Fibroblast of mammary gland (primary cell): ENCODE data around the gene ZNF319.

Experiments
- DNase-seq: peaks from one replicate; pipeline ENCODE4 v3.0.0-alpha.2; 2010; ENCODE audit warnings: low read depth
- H3K4me3 ChIP-seq: 2 replicates; pipeline ENCODE4 v1.5.1; 2011; ENCODE audit warnings: low read depth, mild to moderate bottlenecking, low read length, moderate library complexity; ENCODE audit not compliant: control insufficient read depth
- TF ChIP-seq, protein P1 (sequence below): conservative IDR thresholded peaks from 2 replicates; pipeline ENCODE4 v1.5.1; 2011; ENCODE audit warnings: low read depth, low read length, inconsistent platforms; ENCODE audit not compliant: control insufficient read depth, insufficient read depth

Gene ZNF319

DNA sequence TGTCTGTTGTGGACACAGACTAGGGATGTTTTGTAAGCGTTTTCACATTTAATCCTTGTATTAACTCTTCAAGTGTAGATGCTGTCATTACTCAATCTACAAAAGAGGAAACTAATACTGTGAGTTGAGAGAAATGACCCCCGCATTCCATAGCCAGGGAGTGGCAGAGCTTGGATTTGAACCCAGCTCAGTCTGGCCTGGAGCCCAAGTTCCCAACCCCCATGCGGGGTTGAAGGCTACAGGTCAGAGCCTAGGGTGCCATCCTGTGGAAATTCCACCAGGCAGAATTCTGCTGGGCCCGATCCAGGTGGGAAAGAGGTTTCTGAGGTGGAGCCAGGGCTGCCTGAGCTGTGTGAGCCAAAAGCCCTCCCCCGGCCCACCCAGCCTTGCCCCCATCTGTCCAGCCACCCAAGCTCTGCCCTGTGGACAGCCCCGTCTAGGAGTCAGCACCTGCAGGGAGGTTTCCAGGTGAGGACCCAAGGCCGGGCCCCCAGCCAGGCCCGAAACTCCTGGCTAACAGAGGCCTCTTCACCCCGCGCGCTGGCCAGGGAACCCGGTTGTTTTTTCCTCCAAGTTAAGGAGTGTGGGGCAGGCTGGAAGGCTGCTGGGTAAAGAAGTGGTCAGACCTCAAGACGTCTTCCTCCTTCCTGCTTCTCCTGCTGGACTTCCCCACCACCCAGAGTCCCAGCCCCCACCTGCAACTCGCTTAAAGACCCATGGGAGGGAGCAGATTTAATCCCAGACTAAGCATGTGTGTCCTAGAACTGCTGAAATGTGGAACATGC lies 30.7 kb upstream of the ZNF319 start:
- no peak overlapping the region for H3K4me3 ChIP-seq
- DNase-seq = no peak
- TF ChIP-seq, protein P1, sequence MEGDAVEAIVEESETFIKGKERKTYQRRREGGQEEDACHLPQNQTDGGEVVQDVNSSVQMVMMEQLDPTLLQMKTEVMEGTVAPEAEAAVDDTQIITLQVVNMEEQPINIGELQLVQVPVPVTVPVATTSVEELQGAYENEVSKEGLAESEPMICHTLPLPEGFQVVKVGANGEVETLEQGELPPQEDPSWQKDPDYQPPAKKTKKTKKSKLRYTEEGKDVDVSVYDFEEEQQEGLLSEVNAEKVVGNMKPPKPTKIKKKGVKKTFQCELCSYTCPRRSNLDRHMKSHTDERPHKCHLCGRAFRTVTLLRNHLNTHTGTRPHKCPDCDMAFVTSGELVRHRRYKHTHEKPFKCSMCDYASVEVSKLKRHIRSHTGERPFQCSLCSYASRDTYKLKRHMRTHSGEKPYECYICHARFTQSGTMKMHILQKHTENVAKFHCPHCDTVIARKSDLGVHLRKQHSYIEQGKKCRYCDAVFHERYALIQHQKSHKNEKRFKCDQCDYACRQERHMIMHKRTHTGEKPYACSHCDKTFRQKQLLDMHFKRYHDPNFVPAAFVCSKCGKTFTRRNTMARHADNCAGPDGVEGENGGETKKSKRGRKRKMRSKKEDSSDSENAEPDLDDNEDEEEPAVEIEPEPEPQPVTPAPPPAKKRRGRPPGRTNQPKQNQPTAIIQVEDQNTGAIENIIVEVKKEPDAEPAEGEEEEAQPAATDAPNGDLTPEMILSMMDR = no peak

DNA sequence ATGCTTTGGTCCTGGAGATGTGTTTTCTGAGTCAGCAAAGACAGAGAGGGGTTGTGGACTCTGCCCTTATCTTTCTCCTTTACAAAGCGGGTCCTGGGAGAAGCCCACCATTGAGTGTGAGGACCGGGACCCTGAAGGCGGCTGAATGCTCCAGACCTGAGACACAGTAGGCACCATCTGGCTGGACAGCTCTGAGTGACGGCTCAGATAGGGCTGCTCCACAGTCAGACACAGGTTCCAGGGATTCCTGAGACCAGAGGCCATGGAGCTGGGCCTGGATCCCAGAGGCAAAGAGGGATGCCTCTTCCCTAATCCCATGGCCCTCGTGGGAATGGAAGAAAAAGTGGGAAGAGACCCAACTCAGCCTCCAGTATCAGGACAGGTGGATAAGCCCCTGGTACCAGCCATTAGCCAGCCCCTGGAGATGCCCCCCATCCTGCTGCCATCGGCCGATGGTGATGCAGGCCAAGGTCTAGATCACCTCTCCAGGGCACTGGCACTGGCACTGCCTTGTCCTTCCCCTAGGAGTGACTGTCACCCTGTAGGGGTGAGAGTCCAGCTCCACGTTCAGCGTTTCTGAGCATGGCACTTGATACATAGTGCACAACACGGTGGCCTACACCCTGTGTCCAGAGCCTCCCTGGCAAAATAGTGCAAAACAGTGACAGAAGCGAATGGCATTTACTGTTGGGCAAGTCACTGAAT lies 29.8 kb upstream of the ZNF319 start:
- TF ChIP-seq, protein P1 = no peak
- no peak for DNase-seq
- H3K4me3 ChIP-seq = no peak overlapping the region

DNA sequence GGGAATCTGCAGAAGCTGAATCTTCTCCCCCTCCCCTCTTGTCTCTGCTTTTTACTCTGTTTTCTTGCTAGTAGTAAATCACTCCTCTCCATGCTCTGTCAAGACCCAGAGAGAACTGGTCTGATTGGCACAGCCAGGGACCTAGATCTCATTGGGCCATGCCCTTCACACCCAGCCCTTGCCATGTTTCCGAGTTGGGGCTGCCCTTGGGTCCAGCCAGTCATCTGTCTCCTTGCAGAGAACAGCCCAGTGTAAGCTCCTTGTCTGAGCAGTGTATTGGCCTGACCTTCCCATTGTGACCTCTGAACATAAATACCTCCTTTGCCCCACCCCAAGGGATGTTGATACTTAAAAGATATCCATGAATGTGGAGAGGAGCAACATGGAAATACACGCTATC lies 28.9 kb upstream of the ZNF319 start:
- TF ChIP-seq, protein P1 = no peak
- H3K4me3 ChIP-seq = no peak overlapping the region
- DNase-seq = no peak

DNA sequence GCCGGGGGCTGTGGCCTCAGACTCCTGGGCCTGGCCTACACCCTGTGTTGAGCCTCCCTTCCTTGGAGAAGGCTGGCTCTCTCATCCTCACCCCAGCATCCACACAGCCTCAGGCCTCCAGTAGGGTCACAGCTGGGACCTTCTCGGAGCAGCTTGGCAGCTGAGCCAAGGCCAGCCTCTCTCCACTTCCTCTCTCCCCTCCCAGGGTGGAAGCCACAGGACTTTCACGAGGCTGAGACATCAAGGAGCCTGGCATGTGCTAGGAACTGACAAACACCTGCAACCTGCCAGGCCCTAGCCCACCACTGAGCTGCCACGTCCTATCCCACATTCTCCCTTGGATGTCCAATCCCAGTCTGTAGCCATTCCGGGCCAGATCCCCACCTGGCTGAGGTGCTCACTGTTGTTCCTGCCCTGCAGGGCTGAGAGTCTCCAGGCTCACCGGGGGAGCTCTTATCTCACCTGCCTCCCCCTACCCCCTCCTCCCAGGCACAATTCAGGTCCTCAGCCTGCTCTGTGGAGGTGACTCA lies 28.1 kb upstream of the ZNF319 start:
- no peak for DNase-seq
- TF ChIP-seq, protein P1 = no peak
- no peak overlapping the region for H3K4me3 ChIP-seq

DNA sequence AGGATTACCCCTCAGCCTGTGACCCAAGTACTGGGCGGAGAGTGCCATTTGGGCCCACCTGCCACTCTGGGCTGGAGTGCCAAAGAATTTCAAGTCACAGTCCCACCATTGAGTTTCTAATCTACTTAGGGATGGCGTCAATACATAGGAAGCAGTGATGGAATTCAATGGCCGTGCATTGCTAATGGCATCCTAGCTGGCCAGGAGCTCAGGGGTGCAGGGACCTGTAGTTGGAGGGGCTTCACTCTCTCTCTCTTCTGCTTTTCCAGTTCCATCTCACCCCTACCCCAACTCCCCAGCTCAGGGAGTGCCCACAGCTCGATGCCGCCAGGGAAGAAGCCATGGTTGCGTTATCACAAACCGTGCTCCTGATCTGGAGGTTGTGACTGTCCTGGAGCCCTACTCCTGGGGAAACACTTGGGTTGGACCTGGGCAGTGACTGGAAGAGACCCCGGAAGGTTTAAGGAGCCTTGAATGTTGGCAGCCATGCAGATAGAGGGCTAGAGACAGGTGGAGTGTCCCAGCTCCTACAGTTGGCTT lies 27.5 kb upstream of the ZNF319 start:
- DNase-seq = no peak
- H3K4me3 ChIP-seq = no peak overlapping the region
- TF ChIP-seq, protein P1 = no peak

DNA sequence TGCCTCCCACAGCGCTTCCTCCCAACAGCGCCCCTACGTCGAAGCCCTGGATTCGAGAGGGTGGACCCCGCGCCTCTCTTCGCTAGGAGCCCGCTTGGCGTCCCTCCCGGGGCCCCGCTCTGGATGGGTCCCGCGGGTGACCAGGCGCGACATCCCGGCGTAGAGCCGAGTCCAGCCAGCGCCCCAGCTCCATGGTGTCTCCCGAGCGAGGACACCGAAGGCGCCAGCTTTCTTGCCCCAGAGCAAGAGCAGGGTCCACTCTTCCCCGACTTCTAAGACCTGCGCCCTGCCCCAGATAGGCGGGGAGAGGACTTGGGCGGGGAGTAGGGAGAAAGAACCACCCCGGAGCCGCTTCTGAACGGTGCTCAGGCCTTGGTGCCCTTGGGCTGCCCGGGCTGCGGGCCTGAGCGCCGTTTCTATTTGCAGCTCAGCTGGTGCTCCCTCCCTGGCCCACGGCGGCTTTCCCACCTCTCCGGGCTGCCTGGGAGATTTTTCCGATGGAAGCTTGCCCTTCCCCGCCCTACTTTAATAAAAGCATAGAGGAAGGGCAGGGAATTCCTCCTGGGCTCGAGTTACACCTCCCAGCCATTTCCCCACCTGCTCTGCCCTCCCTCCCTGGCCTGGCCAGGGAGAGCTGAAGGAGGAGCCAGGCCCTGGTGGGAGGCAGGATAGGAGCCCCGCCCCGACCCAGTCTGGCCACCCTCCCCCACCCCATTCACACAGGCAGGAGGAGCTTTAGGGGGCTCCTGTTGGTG lies 26.9 kb upstream of the ZNF319 start:
- TF ChIP-seq, protein P1 = no peak
- no peak for DNase-seq
- peak overlapping the region; percentile 13 for H3K4me3 ChIP-seq
